K562 (cell line): ENCODE measurements around the gene DLGAP1. TPM values are rescaled to one million over a fixed set of nuclear protein-coding genes. Genes with fewer than 3 reads are reported as not detected.

ENCODE experiments used
- ATF7 ChIP-seq: fragments of 450-650 bp; IDR thresholded peaks from 2 replicates; pipeline ENCODE4 v1.7.1; 2014; ENCODE audit warnings: mild to moderate bottlenecking, moderate library complexity
- CBX3 ChIP-seq, 2 experiments: IDR thresholded peaks; 1 replicate in 1 of 2; 2 replicates in 1 of 2; pipeline ENCODE4 v1.6.1; 2012; ENCODE audit warnings: inconsistent platforms in 2 of 2, low read length in 2 of 2, borderline replicate concordance in 1 of 2, control low read depth in 1 of 2
- CSDE1 ChIP-seq, 2 experiments: fragments of 450-650 bp; IDR thresholded peaks; 2 replicates each; pipeline ENCODE4 v1.6.1; 2016; ENCODE audit warnings: mild to moderate bottlenecking in 1 of 2
- GABPB1 ChIP-seq: sonication (generic); formaldehyde crosslinking; IDR thresholded peaks from 2 replicates; pipeline ENCODE4 v1.8.0; 2022; ENCODE audit warnings: mild to moderate bottlenecking, missing genetic modification reagents
- MTA3 ChIP-seq: fragments of 450-650 bp; formaldehyde crosslinking; IDR thresholded peaks from 2 replicates; pipeline ENCODE4 v1.6.1; 2017; ENCODE audit warnings: mild to moderate bottlenecking, borderline replicate concordance
- NFRKB ChIP-seq: fragments of 450-650 bp; IDR thresholded peaks from 2 replicates; pipeline ENCODE4 v1.6.1; 2016; ENCODE audit warnings: low read depth
- NR2C2 ChIP-seq, 2 experiments: fragments of 200-800 bp in 1 of 2; sonication (Bioruptor generic) in 1 of 2; sonication (generic) in 1 of 2; formaldehyde crosslinking in 1 of 2; IDR thresholded peaks; 2 replicates each; pipeline versions ENCODE4 v1.6.1 to v1.8.0; 2016 to 2022; ENCODE audit warnings: mild to moderate bottlenecking in 1 of 2, missing compliant biosample characterization in 1 of 2, missing genetic modification characterization in 1 of 2, missing genetic modification reagents in 1 of 2
- PHF21A ChIP-seq: fragments of 450-650 bp; IDR thresholded peaks from 2 replicates; pipeline ENCODE4 v1.6.1; 2017; ENCODE audit warnings: low read depth, borderline replicate concordance
- PRMT5 ChIP-seq: sonication (generic); formaldehyde crosslinking; IDR thresholded peaks from 2 replicates; pipeline ENCODE4 v1.5.0; 2020; ENCODE audit warnings: missing genetic modification reagents
- SIX5 ChIP-seq, 2 experiments: IDR thresholded peaks; 2 replicates each; pipeline ENCODE4 v1.6.1; 2011; ENCODE audit warnings: low read length in 2 of 2, borderline replicate concordance in 1 of 2, low read depth in 1 of 2, mild to moderate bottlenecking in 1 of 2, moderate library complexity in 1 of 2; ENCODE audit not compliant: insufficient read depth in 1 of 2
- TCF7 ChIP-seq: sonication (generic); IDR thresholded peaks from 2 replicates; pipeline ENCODE4 v1.6.1; 2016; ENCODE audit warnings: antibody characterized with exemption, borderline replicate concordance
- ZBTB1 ChIP-seq: sonication (generic); formaldehyde crosslinking; IDR thresholded peaks from 2 replicates; pipeline ENCODE4 v1.8.1; 2023; ENCODE audit warnings: missing genetic modification reagents, low read depth, mild to moderate bottlenecking, borderline replicate concordance
- ZNF121 ChIP-seq: sonication (generic); formaldehyde crosslinking; conservative IDR thresholded peaks from 2 replicates; pipeline ENCODE4 v1.8.0; 2022; ENCODE audit warnings: missing genetic modification reagents
- ZNF57 ChIP-seq: fragments of 450-650 bp; formaldehyde crosslinking; IDR thresholded peaks from 2 replicates; pipeline ENCODE4 v1.4.0; 2020; ENCODE audit warnings: mild to moderate bottlenecking, moderate library complexity
- ZNF589 ChIP-seq: fragments of 200-800 bp; sonication (Bioruptor generic); IDR thresholded peaks from 2 replicates; pipeline ENCODE4 v1.6.1; 2016; ENCODE audit warnings: low read depth, missing genetic modification characterization, missing compliant biosample characterization
- ZSCAN29 ChIP-seq: fragments of 450-650 bp; IDR thresholded peaks from 2 replicates; pipeline ENCODE4 v1.6.1; 2017
- ZSCAN32 ChIP-seq: fragments of 450-650 bp; formaldehyde crosslinking; IDR thresholded peaks from 2 replicates; pipeline ENCODE4 v1.4.0; 2020; ENCODE audit warnings: mild to moderate bottlenecking, moderate library complexity
- polyA plus RNA-seq, 8 experiments: library from polyadenylated mRNA; depleted of rRNA in 4 of 8; stranded (reverse) in 5 of 8; unstranded in 3 of 8; fragments of >200 nt; fragmentation: Nextera tagmentation in 2 of 8; fragmentation: Illumina TruSeq in 1 of 8; extraction: Ambion mirVana in 2 of 8; extraction: Trizol in 1 of 8; gene quantifications; 2 replicates each; pipeline versions ENCODE4 v1.2.1 to v1.2.3, GENCODE V29; 2011 to 2014; ENCODE audit warnings: inconsistent platforms in 1 of 8, missing spikeins in 1 of 8
- total RNA-seq, 7 experiments: library from RNA; depleted of rRNA in 6 of 7; stranded (reverse); fragments of >200 nt in 6 of 7; fragmentation: Illumina TruSeq in 2 of 7; extraction: Trizol in 2 of 7; gene quantifications; 2 replicates each; pipeline versions ENCODE4 v1.2.1 to v1.2.3, GENCODE V29; 2011 to 2021; ENCODE audit warnings: low replicate concordance in 1 of 7
- TF ChIP-seq, protein P1 (sequence below): fragments of 450-650 bp; conservative IDR thresholded peaks from 2 replicates; pipeline ENCODE4 v1.6.1; 2016; ENCODE audit warnings: missing genetic modification characterization, low read depth, mild to moderate bottlenecking, missing compliant biosample characterization, moderate library complexity
- TF ChIP-seq, protein P2 (sequence below): sonication (generic); formaldehyde crosslinking; IDR thresholded peaks from 2 replicates; pipeline ENCODE4 v1.4.0; 2020; ENCODE audit warnings: mild to moderate bottlenecking, missing genetic modification reagents
- TF ChIP-seq, protein P3 (sequence below): fragments of 250-450 bp; sonication (Bioruptor Pico); IDR thresholded peaks from 2 replicates; pipeline ENCODE4 v1.6.1; 2021; ENCODE audit warnings: mild to moderate bottlenecking
- TF ChIP-seq, protein P4 (sequence below): fragments of 250-450 bp; sonication (Bioruptor Pico); IDR thresholded peaks from 2 replicates; pipeline ENCODE4 v1.4.0; 2020; ENCODE audit warnings: mild to moderate bottlenecking, moderate library complexity, borderline replicate concordance

The DLGAP1 gene
- total and polyA plus RNA-seq, 9 of the 15 experiments (the other 6 are each of a cell fraction or from before 2014, with no cell fraction given) = 0.04 to 0.22 (median 0.08) TPM

DNA sequence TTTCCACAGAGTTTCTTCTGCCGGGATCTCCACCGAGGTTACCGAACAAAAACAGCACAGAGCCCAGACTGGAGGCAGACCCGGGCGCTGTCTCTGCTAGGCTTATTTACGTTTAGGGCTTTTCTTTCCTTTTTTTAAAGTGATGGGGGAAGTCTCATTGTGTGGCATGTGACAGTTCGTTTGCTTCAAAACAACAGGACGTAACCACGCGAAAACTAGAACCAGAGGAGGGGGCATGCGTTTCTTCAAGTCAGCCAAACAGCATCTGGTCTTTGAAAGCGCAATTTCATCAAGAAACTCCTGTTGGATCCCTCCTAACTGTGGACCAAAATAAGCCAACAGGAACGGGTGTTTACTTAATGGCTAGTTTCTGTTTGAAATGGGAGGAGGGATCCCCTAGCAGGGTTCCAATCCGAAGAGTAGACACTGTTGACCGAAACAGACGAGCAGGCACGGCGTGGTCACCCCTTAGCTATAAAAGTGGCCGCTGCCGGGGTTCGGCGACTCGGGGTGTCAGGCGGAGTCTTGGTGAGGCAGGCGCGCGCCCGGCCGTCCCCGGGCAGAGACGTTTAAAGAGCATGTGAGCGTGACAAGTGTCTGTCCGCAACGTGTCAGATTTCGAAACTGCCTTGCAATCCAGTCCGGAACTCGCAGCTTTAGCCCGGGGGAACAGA lies 1006.1 kb downstream of the DLGAP1 start (continued):
- TF ChIP-seq, protein P1, sequence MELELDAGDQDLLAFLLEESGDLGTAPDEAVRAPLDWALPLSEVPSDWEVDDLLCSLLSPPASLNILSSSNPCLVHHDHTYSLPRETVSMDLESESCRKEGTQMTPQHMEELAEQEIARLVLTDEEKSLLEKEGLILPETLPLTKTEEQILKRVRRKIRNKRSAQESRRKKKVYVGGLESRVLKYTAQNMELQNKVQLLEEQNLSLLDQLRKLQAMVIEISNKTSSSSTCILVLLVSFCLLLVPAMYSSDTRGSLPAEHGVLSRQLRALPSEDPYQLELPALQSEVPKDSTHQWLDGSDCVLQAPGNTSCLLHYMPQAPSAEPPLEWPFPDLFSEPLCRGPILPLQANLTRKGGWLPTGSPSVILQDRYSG (tag) = 0 out of 2 replicates have a peak, but pooled peaks have one; percentile 61
- TF ChIP-seq ZSCAN29 (no peak), NR2C2 (CRISPR knock-in tag; IDR thresholded peaks at IDR 0.05) (no peak), NR2C2 (tag; IDR thresholded peaks at IDR 0.05) (no peak), NFRKB (no peak), MTA3 (no peak), ZBTB1 (peak; percentile 18; the same call in 1 of the 2 replicates), ZSCAN32 (CRISPR knock-in tag) (no peak), ZNF57 (peak; percentile 31; the same call in 1 of the 2 replicates), TCF7 (no peak), ZNF121 (CRISPR knock-in tag) (no peak), ZNF589 (CRISPR knock-in tag) (no peak), CBX3 (IDR thresholded peaks at IDR 0.05; ENCODE audit: borderline replicate concordance in 1 of 2, low read length in 2 of 2) (no peak), PHF21A (no peak), SIX5 (IDR thresholded peaks at IDR 0.05; ENCODE audit: borderline replicate concordance in 1 of 2, insufficient read depth in 1 of 2, low read depth in 1 of 2, low read length in 2 of 2) (no peak), CSDE1 (IDR thresholded peaks at IDR 0.05) (no peak), PRMT5 (0 out of 2 replicates have a peak, but pooled peaks have one; percentile 22), ATF7 (no peak), GABPB1 (peak; percentile 37; the same call in 1 of the 2 replicates)
- TF ChIP-seq, protein P2, sequence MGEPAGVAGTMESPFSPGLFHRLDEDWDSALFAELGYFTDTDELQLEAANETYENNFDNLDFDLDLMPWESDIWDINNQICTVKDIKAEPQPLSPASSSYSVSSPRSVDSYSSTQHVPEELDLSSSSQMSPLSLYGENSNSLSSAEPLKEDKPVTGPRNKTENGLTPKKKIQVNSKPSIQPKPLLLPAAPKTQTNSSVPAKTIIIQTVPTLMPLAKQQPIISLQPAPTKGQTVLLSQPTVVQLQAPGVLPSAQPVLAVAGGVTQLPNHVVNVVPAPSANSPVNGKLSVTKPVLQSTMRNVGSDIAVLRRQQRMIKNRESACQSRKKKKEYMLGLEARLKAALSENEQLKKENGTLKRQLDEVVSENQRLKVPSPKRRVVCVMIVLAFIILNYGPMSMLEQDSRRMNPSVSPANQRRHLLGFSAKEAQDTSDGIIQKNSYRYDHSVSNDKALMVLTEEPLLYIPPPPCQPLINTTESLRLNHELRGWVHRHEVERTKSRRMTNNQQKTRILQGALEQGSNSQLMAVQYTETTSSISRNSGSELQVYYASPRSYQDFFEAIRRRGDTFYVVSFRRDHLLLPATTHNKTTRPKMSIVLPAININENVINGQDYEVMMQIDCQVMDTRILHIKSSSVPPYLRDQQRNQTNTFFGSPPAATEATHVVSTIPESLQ = no peak
- TF ChIP-seq, protein P3, sequence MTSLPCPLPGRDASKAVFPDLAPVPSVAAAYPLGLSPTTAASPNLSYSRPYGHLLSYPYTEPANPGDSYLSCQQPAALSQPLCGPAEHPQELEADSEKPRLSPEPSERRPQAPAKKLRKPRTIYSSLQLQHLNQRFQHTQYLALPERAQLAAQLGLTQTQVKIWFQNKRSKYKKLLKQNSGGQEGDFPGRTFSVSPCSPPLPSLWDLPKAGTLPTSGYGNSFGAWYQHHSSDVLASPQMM = no peak
- TF ChIP-seq, protein P4, sequence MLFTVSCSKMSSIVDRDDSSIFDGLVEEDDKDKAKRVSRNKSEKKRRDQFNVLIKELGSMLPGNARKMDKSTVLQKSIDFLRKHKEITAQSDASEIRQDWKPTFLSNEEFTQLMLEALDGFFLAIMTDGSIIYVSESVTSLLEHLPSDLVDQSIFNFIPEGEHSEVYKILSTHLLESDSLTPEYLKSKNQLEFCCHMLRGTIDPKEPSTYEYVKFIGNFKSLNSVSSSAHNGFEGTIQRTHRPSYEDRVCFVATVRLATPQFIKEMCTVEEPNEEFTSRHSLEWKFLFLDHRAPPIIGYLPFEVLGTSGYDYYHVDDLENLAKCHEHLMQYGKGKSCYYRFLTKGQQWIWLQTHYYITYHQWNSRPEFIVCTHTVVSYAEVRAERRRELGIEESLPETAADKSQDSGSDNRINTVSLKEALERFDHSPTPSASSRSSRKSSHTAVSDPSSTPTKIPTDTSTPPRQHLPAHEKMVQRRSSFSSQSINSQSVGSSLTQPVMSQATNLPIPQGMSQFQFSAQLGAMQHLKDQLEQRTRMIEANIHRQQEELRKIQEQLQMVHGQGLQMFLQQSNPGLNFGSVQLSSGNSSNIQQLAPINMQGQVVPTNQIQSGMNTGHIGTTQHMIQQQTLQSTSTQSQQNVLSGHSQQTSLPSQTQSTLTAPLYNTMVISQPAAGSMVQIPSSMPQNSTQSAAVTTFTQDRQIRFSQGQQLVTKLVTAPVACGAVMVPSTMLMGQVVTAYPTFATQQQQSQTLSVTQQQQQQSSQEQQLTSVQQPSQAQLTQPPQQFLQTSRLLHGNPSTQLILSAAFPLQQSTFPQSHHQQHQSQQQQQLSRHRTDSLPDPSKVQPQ (CRISPR knock-in tag) = no peak
